ENCODE measurements around the gene RHOBTB3. TPM values are rescaled to one million over a fixed set of nuclear protein-coding genes. Genes with fewer than 3 reads are reported as not detected.
"Not testable (repeated sequence)": the region's sequence is repeated elsewhere in the genome, so short reads cannot be mapped to it uniquely, and the experiment has no call there.

The RHOBTB3 gene, protein sequence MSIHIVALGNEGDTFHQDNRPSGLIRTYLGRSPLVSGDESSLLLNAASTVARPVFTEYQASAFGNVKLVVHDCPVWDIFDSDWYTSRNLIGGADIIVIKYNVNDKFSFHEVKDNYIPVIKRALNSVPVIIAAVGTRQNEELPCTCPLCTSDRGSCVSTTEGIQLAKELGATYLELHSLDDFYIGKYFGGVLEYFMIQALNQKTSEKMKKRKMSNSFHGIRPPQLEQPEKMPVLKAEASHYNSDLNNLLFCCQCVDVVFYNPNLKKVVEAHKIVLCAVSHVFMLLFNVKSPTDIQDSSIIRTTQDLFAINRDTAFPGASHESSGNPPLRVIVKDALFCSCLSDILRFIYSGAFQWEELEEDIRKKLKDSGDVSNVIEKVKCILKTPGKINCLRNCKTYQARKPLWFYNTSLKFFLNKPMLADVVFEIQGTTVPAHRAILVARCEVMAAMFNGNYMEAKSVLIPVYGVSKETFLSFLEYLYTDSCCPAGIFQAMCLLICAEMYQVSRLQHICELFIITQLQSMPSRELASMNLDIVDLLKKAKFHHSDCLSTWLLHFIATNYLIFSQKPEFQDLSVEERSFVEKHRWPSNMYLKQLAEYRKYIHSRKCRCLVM
- 25.2 and 40.5 TPM in 2 replicates for total RNA-seq

DNA sequence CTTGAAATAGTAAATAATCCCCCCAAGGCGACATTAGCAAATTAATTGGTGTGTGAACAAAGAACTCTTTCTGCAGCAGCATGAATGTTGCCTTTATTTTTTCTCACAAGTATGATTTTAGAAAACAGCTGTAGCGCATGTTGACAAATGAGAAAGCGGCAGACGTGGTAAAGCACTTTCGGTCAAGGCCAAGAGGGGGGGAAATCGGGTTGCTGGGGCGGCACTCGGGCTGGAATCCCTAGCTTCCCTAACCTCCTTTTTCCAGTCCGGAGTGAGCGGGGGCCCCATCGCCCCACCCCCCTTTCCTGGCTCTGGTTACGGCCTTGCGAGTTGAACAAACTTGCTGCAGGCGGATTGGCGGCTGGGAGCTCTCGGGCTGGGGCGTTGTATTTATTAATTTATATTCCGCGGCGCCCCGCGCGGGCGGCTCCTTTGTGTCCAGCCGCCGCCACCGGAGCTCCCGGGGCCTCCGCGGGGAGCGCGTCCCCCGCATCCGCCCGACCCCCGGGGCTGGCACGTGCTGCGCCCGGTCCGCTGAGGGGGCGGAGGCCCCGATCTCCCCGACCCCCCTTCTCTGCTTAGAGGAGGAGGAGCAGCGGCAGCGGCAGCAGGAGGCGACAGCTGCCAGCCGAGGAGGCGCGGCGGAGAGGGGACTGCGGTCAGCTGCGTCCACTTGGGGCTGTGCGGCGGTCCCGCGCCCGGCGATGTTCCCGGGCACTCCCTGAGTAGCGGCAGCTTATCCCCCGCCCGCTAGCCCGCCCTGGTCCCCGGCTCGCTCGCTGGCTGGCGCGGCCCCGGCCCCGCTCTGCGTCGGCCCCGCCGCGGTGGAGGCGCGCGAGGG lies at the start of gene RHOBTB3:
RHOBTB3 (plus strand) TSS at position 607 of the 841 bp plus-strand sequence. CDS start 347 bp downstream, outside the sequence.
- DNase-seq (ENCODE audit: low read depth in 2 of 2) = peak; percentile 74 to 85

DNA sequence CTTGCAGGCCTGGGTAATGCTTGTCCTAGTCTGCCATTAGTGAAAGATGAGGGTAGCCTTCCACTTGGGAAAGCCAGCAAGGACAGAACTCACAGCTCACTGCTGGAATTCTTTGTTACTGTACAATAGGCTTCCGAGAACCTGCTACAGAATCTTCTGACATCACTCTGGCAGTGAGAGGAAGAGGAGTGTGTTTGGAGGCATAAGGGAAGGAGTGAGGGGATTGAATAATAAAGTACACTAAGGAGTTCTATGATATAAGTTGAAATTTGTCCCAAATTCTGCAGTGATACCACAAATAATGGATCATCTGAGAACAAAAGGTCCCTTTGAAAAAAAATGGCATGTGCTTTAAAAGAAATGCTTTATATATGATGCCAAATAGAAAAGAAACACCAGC lies 48.2 kb upstream of the RHOBTB3 start, which contains the start of gene SPATA9:
SPATA9 (minus strand) TSS at position 101 of the 400 bp plus-strand sequence. CDS start 137 bp downstream, outside the sequence.
- DNase-seq (ENCODE audit: low read depth in 2 of 2) = no peak

DNA sequence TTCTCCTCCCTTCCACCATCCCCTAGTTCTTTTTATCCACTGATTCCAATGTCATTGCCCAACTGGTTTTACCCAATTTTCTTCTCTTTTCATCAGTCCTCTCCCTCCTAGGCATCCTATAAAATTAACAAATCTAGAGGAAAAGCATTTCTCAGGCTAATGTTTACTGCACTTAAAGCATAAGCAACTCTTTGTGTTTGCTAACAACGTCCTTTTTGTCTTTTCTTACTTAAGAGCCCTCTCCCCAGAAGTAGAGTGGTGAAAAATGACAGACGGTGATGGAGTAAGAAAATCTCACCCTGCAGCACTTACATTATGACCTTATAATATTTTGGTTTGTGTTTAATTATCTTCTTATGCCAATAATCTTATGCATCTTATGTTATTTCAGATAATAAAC lies 46.8 kb upstream of the RHOBTB3 start:
- DNase-seq (ENCODE audit: low read depth in 2 of 2) = no peak

DNA sequence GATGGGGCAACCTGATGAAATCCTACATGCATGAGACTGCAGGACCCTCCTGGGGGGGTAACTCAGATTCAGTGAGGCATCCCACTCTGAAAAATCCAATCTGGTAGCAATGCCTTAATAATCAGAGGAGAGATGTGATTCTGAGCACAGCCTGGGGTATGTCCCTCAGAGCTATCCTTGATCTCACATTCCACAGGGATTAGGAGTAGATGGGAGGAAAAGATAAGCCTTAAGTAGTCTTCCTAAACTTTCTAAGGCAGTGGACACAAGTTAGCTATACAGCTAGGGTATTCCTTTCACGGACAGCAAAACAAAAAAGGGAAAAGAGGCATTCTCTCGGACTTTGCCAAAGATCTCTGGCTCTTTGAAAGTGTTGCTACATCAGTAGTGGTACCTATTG lies 44.5 kb upstream of the RHOBTB3 start:
- no peak for DNase-seq (ENCODE audit: low read depth in 2 of 2)

DNA sequence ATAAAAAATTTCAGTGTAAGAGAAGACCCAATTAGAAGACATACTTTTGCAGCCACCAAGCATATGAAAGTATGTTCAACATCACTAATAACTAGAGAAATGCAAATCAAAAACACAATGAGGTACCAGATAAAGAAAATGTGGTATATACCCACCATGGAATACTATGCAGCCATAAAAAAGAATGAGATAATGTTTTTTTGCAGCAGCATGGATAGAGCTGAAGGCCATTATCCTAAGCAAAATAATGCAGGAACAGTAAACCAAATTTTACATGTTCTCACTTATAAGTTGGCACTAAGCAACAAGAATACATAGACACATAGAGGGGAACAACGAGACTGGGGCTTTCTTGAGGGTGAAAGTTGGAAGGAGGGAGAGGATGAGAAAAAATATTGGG lies 41.5 kb upstream of the RHOBTB3 start:
- no peak for DNase-seq (ENCODE audit: low read depth in 2 of 2)

DNA sequence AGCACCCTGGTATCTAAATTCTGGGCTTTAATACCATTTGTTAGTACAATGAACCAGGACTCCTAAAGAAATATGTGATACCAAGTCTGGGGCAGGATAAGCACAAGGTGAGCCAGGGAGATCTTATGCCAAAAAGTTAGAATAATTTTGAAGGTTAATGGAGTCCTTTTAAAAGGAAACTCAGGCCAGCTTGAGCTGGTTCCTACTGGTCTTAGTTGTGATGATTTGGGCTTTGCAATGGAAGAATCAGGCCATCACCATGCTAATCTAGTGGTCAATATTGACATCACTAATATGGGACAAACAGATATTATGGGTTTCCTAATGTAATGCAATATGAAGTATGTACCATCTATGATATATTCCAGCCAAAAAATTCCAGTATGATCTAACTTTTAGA lies 40.8 kb upstream of the RHOBTB3 start:
- no peak for DNase-seq (ENCODE audit: low read depth in 2 of 2)

DNA sequence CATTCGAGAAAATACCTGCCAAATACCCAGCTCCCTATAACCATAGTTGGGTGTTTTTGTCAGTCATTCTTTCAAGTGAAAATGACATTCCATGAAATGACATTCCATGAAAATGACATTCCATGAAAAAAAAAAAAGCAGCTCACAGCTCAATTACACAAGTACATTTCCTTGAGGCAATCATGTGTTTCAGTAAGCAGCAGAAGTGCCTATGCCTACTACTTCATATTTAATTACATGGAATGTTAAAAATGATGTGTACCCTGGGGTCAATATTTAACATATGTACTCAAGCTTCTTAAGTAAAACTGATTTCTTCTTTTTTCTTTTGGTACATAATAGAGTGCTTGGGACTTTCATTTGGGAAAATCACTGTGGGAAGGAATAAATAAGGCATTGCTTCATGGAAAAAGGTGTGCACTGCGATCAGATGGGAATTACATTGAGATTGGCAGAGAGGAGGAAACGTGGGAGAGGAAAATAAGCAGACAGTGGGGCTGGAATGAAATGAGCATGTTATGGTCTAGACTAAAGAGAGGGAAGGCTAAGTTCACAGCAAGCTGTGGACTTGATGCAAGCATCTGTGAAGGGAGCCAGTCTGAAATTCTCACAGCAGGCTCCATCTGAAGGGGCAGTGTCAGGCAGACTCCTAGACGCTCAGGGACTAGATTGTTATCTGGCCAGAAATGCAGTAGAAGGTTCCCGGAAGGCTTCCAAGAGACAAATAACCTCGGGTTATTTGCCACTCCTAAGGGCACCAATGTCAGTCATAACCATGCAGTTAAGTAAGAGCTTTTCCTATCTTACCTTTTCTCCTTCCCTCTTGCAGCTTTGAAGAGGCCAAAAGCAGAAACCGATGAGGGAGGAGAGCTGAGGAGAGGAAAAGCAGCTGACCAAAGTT lies 33.1 kb upstream of the RHOBTB3 start:
- no peak for DNase-seq (ENCODE audit: low read depth in 2 of 2)

DNA sequence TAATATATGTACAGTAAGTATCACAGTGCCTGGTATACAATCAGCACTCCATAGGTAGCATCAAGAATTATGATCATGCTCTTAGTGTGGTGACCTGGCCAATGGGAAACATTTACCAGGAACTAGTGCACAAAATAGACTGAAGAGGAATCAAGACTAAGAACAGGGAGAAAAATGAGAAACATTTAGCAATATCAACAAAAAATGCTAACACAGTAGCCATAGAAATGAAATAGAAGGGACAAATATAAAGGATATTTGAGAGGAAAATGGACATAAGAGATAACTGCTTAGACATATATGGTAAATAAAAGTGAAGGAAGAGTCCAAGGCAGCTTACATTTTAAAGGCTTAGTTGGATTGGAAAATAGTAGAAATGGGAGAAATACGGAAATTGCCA lies 31.8 kb upstream of the RHOBTB3 start:
- no peak for DNase-seq (ENCODE audit: low read depth in 2 of 2)

DNA sequence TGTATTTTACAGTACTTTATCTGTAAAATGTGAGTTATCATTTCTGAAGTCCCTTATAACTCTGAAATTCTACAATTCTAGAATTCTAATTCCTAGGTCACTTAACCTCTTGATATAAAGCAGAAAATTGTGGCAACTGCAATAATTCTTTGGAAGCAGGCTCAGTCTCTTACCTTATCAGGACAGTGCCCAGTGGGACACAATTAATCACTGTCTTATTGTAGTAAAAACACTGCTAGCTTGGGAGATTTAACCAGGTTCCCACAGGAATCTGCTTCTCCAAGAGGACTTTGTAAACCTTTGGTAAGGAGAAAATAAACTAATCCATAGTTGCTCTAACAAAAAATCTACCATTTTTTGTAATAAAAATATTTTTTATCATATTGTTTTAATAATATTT lies 30.1 kb upstream of the RHOBTB3 start:
- DNase-seq (ENCODE audit: low read depth in 2 of 2) = no peak

DNA sequence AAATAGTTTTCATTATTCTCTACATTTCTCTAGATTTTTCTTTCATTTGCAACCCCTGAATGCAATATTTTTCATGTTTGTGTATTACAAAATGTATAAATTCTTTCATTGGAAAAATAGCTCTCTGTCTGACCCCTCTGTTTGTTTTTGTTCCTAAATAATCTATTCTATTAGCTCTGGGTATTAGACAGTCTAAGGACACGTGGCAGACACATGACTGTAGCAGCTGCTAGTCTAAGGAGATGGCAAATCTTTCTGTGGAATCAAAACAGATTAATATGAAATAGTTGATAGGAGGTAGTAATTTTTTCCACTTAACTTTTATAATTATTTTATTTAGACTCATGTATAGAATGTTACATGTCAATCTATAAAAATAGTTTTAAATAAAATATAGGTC lies 27.0 kb upstream of the RHOBTB3 start:
- no peak for DNase-seq (ENCODE audit: low read depth in 2 of 2)

DNA sequence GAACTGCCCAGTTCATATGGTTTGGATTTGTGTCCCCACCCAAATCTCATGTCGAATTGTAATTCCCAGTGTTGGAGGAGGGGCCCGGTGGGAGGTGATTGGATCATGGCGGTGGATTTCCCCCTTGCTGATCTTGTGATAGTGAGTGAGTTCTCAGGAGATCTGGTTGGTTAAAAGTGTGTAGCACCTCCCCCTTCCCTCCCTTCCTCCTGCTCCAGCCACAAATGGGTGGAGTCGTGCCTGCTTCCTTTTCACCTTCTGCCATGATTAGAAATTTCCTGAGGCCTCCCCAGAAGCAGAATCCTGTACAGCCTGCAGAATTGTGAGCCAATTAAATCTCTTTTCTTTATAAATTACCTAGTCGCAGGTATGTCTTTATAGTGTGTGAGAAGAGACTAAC lies 24.9 kb upstream of the RHOBTB3 start:
- not testable (repeated sequence) for DNase-seq (ENCODE audit: low read depth in 2 of 2)

DNA sequence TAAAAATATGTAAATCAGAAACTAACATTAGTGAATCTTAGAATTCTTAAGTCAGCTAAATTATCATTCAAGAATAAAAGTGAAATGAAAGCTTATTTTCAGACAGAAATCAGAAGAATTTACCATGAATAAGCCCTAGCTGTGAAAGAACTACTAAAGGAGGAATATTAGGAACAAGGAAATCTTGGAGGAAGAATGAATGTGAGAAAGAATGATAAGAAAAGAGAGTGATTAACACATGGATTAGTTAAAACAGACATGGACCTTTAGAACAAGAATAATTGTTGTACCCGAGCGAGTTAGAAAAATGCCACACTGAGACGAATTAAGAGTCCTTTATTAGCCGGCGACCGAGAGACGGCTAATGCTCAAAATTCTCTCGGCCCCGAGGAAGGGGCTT lies 24.1 kb upstream of the RHOBTB3 start:
- no peak for DNase-seq (ENCODE audit: low read depth in 2 of 2)

DNA sequence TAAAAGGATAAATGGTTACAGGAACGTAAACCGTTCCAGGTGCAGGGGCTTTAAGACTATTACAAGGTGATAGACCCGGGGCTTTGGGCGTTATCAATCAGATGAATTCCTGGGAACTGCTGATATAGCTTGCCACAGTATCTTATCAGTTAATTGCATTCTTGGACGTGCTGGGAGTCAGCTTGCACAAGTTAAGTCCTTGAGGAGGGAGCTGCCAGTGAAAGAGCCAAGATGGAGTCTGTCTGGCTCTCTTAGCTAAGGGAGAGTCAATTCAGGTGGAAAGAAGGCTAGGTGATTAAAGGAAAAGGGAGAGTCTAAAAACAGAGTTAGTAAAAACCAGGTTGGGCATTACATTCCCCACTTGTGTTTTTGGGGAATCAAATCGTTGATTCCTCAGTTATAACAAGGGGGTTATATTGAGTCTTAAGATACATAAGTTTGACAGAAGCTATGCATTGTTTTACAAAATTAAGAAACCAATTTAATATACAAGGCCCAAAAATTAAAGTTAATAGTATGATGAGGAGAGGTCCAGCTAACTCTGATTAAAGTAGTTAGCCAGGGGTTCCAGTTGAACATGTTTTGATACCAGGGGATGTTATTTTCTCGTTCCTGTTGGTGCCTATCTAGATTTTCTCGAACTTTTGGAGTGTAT lies 23.5 kb upstream of the RHOBTB3 start:
- not testable (repeated sequence) for DNase-seq (ENCODE audit: low read depth in 2 of 2)

DNA sequence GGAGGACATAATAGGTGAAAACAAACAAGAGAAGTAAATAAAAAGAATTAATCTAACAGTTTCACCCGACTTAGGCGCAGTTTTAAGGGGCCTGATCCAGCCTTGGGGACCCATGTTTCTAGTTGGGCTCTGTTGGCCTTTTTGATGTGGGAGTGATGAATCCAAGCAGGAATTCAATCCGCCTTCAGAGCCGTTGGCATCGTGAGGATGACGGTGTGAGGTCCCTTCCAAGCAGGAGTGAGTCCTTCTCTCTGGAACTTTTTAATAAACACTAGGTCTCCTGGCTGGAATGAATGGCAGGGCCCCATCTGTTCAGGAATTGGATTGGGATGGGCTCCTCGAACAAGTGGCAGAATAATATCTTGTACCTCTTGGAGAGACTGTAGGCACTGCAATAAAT lies 22.3 kb upstream of the RHOBTB3 start:
- DNase-seq (ENCODE audit: low read depth in 2 of 2) = no peak

DNA sequence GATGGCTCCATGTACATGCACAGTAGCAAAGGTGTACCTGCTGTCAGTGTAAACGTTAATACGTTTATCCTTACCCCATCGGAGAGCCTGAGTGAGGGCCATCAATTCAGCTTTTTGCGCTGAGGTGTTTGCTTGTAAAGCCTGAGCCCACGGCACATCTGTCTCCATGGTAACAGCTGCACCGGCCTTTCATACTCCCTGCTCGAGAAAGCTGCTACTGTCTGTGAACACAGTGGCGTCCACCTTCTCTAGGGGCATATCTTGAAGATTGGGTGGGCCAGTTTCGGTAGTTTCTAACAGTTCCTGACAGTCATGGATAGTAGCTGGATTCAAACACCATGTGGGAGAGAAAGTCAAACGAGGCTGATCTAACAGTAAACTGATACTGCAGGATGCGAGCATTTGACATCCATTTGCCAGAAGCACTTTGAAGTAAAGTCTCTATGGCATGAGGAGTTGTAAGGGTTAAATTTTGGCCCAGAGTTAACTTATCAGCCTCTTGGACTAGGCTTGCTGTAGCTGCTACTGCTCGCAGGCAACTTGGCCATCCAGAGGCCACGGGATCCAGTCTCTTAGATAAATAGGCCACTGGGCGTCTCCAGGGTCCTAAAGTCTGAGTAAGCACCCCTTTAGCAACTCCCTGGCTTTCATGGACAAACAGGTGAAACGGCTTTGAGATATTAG lies 21.0 kb upstream of the RHOBTB3 start:
- DNase-seq (ENCODE audit: low read depth in 2 of 2) = no peak

DNA sequence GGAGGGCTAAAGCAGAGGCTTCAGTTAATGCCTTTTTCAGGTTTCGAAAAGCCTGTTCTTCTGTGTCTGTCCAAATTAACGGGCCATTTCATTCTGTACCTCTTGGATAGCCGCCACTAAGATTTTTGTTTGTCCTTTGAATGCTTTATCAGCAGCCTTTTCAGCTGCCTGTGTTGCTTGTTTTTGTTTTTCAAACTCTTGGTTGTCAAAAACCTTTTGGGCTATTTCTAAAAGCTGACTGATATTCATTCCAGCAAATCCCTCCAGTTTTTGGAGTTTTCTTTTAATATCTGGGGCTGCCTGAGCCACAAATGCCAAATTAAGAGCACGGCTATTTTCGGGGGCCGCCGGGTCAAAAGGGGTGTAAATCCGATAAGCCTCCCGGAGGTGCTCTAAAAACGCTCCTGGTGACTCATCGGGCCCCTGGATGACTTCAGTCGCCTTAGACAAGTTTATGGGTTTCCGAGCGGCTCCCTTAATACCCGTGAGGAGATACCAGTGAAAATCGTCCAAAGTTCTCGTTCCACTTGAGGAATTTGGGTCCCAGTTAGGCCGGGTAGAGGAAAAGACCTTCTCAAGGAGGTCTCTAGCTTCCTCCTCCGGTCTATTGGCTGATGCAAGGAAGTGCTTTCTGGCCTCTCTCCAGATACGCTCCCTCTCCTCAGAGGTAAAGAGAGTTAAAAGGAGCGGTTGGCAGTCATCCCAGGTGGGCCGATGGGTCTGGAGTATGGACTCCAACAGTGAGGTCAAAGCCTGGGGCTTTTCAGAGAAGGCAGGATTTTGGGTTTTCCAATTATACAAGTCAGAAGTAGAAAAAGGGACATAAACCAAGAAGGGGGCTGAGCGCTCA lies 20.3 kb upstream of the RHOBTB3 start:
- not testable (repeated sequence) for DNase-seq (ENCODE audit: low read depth in 2 of 2)

DNA sequence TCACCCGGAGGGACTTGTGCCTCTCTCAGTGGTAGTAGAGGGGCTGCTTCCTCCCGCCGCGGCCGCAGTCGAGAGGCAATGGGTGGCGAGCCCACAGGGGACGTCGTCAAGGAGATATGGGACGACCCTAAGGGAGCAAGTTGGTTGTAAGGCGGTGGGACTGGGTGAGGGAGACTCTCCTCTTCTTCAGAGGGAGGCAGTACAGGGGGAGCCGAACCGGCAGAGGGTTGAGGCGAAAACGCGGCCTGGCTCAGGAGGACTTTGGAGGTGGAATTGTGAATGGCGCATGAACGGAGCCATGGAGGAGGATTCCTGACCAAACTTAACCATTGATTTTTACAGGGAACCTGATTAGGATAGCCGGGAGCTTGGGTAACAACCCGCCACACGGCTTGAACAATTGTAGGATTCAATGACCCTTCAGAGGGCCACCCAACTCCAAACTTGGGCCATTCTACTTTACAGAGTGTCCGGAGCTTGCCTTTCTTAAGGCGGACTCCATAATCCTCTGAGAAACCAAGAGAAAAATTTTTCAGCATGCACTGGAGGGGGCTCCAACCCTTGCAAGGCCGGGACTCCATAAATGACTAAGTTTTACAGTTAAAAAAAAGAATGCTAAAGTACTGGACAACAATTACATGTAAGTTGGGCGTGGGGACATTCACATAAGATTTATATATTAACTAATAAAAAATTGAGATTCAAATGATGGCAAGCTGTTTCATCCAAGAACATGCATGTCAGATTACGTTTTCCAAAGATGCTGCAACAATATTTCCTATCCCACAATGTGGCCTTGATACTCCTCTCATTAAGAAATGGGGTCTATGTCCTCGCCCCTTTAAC lies 19.4 kb upstream of the RHOBTB3 start:
- DNase-seq (ENCODE audit: low read depth in 2 of 2) = no peak

DNA sequence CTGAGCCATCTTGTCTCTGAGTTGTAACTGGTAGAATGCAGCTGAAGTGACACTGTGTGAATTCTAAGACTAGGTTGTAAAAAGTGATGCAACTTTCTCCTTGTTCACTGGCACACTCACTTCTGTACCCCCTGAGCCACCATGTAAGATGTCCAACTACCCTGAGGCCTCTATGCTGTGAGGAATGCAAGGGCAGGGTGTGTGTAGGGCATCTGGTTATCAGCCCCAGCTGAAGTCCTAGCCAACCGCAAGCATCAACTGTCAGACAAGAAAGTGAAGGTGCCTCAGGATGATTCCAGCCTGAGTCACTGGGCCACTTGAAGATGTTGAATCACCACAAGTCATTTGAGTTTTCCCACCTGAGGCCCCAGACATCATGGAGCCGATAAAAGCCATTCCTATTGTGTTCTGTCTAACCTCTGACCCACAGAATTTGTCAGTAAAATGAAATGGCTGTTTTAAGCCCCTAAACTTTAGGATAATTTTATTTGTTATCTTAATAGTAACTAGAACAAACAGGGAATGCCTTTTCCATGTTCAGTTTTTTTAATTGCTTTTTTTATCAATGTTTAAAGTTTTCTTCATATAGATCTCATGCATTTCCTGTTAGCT lies 18.7 kb upstream of the RHOBTB3 start:
- peak; percentile 27 to 77 for DNase-seq (ENCODE audit: low read depth in 2 of 2)
